Renal cortical epithelial cell (primary cell): ENCODE results near the gene TAF5L. TPM values are rescaled to one million over a fixed set of nuclear protein-coding genes. Genes with fewer than 3 reads are reported as not detected.
"Not testable (repeated sequence)": the region's sequence is repeated elsewhere in the genome, so short reads cannot be mapped to it uniquely, and the experiment has no call there.

Experiments used
- DNase-seq: peaks from one replicate; pipeline ENCODE4 v3.0.0-alpha.2; 2011; ENCODE audit warnings: low read depth
- total RNA-seq: library from RNA; depleted of rRNA; stranded (reverse); fragments of >200 nt; gene quantifications from 2 replicates; pipeline ENCODE4 v1.2.3, GENCODE V29; 2014

Gene TAF5L
- total RNA-seq, 1 donor from 2014 or later = 15.7 TPM

DNA sequence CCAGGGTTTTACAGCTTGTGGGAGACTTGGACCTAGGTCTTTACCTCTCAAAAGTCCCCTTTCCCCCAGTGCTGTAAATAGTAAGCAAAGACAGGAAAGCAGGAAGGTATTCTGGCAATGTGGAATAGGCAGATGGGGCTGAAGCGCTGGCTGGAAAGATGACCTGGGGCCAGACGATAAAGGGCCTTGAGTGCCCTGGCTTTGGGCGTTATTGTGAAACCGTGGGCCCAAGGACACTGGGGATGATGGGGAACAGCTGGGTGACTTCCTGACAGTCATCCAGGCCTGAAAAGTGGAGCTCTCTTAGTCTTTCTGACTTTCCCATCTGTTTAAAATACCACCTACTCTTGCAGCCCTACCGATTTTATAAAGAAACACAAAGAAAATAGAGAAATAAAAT lies 16.5 kb upstream of the TAF5L start:
- no peak for DNase-seq

DNA sequence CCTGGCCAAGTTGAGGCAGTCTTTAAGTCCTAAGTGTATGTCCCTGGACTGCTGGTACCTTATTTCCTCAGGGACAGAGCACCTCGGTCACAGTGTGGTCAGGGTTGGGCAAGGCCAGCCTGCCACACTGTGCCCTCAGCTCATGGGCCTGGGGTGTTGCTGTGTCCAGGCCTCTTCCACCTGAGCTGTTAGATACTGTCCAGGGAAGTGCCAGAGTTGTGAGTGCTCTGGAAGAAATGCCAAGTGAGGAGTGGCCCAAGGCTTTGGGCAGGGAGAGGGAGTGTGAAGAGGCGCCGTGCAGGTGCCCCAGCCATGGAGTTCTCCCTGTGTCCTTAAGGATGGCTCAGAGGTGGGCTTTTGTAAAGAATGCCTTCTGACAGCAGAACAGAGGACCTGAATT lies 15.4 kb upstream of the TAF5L start:
- DNase-seq = no peak

DNA sequence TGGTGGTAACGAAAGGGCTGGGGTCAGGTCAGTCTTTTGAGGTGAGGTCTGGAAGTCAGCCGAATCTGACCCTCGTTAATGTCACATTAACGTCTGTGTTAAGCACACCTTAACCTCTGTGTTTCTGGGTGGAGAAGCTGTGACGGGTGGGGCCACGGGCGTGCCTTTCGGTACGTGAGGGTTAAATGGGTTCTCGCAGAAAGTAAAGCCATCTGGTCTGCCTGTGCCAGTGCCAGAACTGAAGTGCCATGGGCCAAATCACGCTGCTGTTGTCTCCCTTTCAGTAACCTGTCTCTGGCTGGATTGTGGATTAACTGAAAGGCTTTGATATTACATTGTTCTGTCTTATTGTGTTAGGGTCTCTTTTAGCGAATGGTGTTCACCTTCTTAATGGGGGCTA lies 14.5 kb upstream of the TAF5L start:
- no peak for DNase-seq

DNA sequence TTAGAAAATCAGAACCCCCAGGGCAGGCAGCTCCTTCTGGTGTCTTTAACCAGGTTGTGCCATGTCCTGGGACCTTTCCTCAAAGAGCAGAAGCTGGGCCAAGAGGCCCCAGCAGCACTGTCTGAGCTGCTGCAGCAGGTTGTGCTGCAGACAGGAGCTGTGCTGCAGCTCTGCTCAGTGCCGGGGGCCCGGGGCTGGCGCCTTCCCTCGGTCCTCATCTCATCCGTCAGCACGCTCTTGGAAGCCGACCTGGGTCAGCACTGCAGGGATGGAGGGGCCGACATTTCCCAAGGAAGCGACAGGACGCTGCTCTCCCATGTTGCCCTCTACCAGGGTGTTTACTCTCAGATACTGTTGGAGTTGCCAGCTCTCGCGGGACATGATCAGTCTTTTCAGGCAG lies 11.8 kb upstream of the TAF5L start:
- DNase-seq = no peak

DNA sequence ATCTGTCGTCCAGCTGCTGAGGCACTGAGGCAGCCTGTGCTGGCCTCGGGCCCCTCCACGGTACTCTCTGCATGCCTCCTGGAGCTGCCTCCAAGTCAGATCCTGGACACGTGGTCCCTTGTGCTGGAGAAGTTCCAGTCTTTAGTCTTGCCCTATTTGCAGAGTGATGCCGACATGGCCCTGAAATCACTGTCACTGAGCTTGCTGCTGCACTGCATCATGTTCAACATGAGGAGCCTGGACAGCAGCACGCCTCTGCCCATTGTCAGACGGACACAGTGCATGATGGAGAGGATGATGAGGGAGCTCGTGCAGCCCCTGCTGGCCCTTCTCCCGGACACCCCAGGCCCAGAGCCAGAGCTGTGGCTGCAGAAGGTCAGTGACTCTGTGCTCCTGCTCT lies 10.1 kb upstream of the TAF5L start:
- DNase-seq = no peak

DNA sequence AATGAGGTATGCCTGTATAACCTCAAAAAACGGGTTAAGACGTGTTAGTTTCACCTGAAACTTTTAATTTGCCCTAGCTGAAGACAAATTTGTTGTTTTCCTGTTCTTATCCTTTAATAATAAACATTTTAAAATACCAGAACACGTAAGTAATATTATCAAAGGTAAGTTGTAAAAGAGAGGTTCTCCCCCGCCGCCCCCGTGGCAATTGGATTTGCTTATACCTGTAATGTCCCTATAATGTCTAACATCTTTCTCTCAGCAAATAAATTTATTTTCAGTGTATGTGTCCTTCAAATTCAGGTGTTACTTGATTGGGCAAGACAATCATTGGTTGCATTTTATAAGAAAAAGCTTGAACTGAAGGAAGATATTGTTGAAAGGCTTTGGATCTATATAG lies 6.0 kb upstream of the TAF5L start:
- DNase-seq = no peak

DNA sequence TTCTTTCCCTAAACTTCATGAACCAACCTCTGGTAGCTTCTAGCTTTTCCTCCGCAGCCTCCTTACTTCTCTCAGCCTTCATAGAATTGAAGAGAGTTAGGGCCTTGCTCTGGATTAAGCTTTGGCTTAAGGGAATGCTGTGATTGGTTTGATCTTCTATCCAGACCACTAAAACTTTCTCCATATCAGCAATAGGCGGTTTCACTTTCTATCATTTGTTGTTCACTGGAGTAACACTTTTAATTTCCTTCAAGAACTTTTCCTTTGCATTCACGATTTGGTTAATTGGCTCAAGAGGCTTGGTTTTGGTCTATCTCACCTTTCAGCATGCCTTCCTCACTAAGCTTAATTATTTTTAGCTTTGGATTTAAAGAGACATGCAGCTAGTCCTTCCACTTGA lies 5.2 kb upstream of the TAF5L start:
- no peak for DNase-seq

DNA sequence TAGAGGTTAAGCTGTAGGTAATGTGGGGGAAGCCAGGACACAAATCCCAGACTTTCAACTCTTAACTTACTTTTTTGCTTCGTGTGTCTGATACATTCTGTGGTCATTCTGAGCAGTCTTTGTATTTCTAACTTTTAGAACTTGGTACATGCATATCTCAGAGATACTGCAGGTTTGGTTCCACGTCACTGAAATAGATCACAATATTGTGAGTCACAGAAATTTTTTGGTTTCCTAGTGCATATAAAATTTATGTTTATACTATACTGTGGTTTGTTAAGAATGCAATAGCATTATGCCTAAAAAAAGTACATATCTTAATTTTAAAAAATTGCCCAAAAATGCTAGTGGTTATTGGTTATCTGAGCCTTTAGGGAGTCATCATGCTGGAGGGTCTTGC lies 3.3 kb upstream of the TAF5L start:
- DNase-seq = no peak

DNA sequence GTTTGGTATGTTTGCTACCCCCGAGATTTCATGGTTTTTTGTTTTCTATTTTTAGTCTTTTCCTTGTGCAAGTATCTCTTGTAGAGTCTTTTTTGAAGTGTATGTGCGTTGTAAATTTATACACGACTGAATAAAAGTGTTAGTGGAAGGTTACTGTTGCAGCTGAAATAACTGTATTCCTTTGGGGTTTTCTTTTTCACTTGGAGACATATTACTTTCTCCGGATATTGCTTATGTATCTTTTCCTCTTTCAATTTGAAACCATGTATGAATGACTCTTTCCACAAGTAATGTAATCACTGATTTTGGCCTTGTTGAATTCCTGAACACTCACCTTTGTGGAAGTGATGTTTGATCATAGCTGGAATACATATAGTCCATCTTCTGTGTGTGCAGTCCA lies 1.1 kb upstream of the TAF5L start:
- DNase-seq = no peak

DNA sequence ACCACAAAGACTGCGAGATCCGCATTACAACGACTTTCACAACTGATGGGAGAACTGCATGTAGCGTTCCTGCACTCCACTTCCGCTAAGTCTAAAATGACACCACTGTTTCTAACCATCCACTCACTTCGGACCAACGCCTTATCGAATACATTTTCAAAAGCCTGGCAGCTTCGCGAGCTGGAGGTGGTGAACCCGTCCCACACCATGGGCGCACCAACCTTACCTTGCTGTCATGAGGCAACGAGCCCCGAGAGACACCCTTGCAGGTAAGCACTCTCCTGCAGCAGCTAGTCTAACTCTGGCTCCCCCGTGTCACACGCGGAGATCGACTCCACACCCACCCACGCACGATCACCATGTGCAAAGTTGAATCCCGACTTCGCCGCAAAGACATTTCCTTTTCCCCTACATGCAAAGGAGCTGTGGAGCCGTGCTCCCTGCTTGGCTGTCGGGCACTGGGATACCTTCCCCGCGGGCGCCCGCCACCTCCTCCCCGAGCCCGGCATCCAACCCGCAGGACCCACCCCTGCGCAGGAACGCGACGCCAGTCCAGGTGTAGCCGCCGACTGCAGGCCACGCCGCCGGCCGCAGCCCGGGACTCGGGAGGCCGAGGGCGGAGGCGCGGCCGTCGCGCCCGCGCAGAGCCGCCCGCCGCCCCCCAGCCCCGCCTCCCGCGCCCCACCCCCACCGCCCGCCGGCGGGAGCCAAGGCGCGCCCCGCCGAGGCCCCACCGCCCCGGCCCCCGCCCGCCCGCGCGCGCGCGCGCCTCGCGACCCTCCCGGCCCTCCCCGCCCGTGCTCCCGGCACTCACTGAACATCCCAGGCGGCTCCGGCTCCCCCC lies 629 bp downstream of the TAF5L start:
- DNase-seq = peak; percentile 51

DNA sequence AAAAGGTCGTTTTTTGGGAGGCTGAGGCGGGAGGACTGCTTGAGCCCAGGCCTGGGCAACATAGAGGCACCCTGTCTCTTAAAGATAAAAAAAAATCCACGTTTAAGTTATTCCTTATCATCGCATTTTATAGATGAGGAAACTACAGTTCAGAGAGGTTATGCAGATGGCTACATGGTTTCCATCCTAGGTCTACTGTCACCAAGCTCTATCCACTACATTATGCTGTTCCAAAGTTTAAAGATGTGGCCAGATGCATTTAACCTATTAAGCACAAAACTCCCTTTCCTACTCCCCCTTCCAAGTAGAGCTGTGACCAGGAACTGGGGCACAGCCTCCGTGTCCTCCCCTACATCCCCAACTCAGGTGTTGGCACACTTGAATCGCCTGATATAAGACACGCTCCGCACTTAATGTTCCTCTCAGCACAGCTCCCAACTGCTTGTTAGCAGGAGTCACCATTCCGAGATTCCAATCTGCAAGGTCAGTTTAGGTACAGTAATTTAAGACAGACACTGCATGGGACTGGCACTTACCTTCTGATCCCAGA lies 1.3 kb downstream of the TAF5L start:
- no peak for DNase-seq

DNA sequence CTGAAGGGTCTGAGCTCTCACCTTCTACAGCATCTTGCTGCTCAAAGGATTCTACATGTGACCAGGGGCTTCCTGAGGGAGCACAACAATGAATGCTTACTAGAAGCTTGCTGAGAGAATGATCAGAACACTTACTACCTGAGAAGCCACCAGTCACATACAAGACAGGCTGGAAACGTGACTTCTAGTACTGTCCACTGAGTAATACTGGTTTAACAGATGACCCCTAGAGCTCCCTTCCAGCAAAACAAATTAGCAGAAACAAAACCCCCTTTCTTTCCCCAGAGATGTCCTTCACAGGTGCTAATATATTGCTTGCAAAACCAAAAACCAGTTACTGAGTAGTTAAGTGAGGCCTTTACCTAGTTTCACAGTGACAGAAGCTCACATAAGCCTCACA lies 2.1 kb downstream of the TAF5L start:
- DNase-seq = no peak

DNA sequence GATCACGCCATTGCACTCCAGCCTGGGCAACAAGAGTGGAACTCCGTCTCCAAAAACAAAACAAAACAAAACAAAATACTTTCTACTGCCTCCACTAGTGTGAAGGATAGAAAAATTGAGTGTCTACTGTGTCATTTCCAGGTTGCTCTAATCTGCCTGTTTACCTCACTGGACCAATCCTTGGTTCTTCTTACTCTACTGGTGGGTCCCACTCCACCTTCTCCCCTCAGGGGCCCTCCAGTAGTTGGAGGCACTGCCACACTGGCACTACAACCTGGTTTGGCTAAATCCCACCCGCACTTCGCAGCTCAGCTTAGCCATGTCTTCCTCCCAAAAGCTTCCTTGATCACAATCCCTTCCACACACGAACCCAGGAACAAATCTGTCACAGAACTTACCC lies 2.7 kb downstream of the TAF5L start:
- no peak for DNase-seq

DNA sequence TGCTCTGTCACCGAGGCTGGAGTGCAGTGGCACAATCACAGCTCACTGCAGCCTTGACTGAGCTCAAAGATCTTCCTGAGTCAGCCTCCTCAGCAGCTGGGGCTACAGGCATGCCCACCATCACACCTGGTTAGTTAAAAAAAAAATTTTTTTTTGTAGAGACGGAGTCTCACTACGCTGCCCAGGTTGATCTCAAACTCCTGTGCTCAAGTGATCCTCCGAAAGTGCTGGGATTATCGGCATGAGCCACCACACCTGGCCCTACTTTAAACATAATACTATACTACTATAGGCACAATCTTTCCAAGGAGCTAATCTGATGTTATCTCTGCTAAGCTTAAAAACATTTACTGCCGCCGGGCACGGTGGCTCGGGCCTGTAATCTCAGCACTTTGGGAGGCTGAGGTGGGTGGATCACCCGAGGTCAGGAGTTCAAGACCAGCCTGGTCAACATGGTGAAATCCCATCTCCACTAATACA lies 3.2 kb downstream of the TAF5L start:
- DNase-seq = not testable (repeated sequence)

DNA sequence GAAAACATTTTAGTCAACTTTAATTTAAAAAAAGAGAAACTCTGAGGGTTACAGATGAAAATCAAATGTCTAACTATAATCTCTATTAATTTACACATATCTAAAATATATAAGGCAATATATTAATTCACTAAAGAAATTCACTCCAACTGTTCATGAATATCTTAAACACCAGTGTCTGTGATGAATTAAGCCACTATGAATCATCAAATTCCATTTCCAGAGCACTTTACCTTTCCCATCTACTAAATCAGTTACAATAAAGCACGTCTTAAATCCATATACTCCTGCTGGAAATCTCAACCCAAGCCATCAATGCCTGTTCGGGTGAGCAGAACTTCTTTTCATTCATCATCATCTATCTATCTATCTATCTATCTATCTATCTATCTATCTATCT lies 4.3 kb downstream of the TAF5L start:
- DNase-seq = peak; percentile 16

DNA sequence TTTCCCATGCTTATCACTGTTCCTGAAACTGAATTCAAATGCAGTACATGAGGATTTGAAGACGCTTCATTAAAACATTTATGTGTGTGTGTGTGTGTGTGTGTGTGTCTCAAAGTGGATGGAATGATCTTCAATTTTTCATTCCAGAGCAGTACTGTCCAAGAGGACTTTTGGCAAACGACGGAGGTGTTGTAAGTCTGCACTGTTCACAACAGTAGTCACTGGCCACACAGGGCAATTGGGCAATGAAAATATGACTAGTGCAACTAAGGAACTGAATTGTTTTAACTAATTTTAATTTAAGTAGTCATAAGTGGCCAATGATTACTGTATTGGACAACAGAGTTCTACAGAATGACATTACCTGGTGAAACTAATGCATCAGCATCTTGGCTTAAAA lies 5.0 kb downstream of the TAF5L start:
- DNase-seq = peak; percentile 9

DNA sequence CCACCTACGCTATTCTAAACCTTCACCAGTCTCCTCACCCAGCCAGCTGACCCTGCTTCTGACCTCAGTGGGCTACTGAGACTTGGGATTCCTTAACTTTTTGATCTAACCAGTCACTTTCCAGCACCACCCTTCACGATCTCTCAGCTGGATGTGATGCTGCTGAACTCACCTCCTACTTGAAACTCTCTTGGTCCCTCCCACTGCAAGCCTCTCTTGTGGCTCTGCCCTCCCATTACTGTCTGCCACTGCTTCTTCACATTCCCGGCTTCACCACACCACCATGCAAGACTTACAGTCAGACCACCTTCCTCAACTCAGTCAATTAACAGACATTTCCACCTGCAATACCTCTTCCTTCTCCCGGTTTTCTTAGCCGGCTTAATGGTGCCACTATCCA lies 6.3 kb downstream of the TAF5L start:
- no peak for DNase-seq

DNA sequence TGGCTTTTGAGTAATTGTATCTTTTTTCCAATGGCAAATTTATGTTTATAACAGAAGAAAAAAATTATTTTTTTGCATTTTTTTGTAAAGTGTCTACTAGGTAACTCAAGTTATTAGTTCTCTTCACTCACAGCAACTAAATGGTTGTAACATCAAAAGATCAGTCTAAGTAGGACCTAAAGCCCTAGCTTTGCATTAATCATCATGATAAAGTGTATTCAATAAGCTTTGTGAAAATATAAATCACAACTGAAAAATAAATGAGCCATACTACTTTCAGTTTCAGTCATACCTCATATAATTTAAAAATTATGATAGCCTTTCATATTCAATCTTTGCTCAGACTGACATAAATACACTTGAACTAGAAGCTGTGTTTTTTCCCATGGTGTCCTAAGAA lies 6.9 kb downstream of the TAF5L start:
- DNase-seq = no peak

DNA sequence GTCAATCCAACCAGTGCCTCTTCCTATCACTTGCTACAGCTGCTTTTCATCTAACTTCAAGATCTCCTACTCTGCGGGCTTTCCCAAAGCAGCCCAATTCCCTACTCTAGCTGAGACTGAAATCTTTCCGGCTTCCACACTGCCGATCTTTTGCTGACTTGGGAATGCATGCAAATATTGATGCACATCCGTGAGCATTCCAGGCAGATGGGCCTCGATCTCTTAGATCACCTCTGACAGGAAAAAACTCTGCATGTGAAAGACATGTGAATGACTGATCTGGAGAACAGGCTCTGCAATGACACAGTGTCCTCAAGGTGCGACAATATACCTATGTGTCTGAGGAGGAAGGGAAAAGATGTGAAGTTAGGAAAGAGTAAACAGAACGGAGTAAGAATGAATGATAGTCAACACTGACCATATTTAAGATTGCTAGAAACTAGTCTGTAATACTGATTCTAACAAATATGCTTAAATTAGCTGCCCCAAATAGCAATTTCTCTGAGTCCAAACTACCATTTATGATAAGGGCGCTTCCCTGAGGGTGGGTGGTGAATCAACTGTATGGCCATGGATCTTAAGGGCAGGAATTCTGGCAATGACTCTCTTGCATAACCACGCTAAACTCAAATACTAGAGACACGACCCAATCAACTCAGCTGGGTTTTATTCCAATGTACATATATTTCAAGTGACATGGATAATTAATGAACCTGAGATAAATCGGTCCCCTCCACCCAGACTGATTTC lies 8.4 kb downstream of the TAF5L start:
- no peak for DNase-seq

DNA sequence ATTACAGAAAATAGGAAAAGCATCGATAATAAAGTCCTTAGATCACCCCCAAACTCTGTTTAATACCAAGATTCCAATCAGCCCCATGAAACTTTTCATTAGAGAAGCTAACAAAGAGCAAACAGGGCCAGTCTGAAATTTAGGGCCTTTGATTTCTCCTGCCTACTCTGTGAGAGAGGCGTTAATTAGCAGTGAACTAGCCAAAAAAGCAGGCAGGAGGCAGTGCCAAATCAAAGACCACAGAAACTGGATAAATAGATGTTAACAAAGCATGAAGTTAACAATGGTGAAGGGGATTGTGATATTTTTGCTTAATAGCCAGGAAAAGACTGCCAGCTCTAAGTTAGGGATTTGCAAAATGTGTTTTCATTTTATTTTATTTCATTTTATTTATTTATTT lies 11.2 kb downstream of the TAF5L start:
- DNase-seq = no peak

DNA sequence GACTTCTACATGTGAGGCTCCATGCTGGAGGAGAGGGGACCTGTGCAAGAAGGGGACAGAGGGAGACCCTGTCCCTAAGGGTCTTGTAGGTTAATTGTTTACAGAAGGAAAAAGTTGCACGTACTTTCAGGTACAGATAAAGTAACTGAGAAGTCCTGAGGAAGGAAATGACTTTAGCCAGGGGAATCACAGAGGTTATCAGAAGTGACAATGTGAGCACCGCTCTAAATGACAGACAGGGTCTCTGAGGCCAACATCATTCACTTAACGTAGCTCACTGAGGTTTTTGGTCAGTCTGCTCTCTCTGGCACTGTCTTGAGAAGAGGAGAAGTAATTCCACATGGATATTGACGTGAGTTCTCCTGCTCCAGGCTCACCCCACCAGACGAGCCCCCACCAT lies 12.0 kb downstream of the TAF5L start:
- DNase-seq = no peak

DNA sequence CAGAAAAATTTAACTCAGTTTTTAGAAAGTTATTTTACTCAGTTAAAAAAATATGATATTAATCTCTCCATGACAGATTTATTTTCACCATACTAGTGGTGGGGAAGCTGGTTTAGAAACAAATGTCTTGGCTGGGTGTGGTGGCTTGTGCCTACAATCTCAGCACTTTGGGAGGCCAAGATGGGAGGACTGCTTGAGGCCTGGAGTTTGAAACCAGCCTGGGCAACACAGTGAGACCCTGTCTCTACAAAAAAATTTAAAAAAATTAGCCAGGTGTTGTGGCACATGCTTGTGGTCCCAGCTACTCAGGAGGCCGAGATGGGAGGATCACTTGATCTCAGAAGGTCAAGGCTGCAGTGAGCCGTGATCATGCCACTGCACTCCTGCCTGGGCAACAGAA lies 17.3 kb downstream of the TAF5L start:
- no peak for DNase-seq

DNA sequence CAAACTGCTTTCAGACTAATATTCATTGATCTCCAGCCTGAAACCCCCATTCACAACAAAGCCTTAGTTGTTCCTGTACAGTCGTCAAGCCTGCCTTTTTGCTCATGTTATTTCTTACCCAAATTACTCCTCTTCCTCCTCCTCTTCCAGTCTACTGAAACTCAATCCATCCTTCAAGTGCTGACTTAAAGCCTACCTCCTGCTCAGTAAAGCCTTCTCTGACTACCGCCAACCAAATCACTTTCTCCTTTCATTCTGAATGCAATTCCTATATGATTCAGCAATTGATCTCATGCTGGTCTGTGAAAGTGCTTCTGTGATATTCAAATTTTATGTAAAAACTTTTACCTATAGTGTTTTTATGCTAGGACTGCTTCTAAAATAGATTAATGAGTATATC lies 18.6 kb downstream of the TAF5L start:
- no peak for DNase-seq
